ENCODE data around the gene TMEM187.

GRCh38 chrX:153981231-153981630, 8.7 kb downstream of the TMEM187 start:
- TF ChIP-seq CTCF (IDR thresholded peaks at IDR 0.05; ENCODE audit: poor library complexity) (no peak), EZH2 (IDR thresholded peaks at IDR 0.05; ENCODE audit: borderline replicate concordance) (no peak), EZH2phosphoT487 (IDR thresholded peaks at IDR 0.05; ENCODE audit: low read depth, severe bottlenecking, unreplicated experiment) (no peak)
